HG02759 (cell line): ENCODE measurements around the gene PRAC2.
"Not testable (repeated sequence)": the region's sequence is repeated elsewhere in the genome, so short reads cannot be mapped to it uniquely, and the experiment has no call there.

Experiments
- ATAC-seq: cut with Tn5 transposase; IDR thresholded peaks from one replicate; pipeline ENCODE4 v1.9.1; 2021; ENCODE audit warnings: mild to moderate bottlenecking, moderate library complexity; ENCODE audit not compliant: unreplicated experiment

PRAC2 gene

DNA sequence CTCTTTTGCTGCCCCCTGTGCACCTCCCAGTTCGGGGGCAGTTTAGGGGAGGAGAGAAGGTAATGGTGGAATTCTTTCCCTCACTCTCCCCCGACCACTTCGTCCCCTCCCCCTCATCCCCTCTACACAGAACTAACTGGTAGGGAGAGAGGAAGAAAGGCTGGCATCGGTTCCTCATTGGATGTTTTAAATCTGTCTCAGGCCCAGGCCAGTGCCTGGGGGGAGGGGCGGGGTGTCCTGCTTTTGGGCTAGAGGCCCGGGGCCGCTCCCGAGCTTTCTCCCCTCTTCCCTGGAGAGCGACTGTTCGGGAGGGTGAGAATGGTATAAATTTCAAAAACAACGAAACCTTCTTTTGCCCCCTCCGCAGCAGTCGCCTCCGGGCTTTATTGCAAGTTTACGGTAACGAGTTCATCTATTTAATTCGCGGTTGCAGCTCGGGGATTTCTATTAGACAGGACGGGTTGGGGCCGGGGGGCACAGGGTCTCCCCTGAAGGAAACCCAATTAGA lies at the start of gene PRAC2:
PRAC2 (plus strand) TSS at position 271 of the 508 bp plus-strand sequence. CDS start 1,226 bp downstream, outside the sequence.
- ATAC-seq = no peak

GRCh38 chr17:48676963-48677558 lies 45.9 kb upstream of the PRAC2 start:
- no peak for ATAC-seq

- ATAC-seq = peak; percentile 71
These were observed 44.6 kb upstream of the PRAC2 start for GRCh38 chr17:48678141-48678971.

GRCh38 chr17:48679385-48680096 lies 43.4 kb upstream of the PRAC2 start:
- no peak for ATAC-seq

DNA sequence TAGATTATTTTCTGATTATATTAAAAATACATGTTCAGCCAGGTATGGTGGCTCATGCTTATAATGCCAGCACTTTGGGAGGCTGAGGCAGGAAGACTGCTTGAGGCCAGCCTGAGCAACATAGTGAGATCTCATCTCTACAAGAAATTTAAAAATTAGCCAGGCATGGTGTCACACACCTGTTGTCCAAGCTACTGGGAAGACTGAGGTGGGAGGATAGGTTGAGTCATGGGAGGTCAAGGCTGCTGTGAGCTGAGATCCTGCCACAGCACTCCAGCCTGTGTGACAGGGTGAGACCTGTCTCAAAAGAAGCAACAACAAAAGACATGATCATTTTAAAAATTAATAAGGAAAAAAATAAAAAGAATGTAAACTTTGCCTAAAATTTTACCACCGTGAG lies 41.4 kb upstream of the PRAC2 start:
- no peak for ATAC-seq

GRCh38 chr17:48690655-48691054 lies 32.3 kb upstream of the PRAC2 start:
- no peak for ATAC-seq

- ATAC-seq = no peak
These were observed 30.9 kb upstream of the PRAC2 start for GRCh38 chr17:48692049-48692448.

- no peak for ATAC-seq
These were observed 29.8 kb upstream of the PRAC2 start for GRCh38 chr17:48693178-48693577.

GRCh38 chr17:48701864-48702532 lies 21.0 kb upstream of the PRAC2 start:
- ATAC-seq = no peak

DNA sequence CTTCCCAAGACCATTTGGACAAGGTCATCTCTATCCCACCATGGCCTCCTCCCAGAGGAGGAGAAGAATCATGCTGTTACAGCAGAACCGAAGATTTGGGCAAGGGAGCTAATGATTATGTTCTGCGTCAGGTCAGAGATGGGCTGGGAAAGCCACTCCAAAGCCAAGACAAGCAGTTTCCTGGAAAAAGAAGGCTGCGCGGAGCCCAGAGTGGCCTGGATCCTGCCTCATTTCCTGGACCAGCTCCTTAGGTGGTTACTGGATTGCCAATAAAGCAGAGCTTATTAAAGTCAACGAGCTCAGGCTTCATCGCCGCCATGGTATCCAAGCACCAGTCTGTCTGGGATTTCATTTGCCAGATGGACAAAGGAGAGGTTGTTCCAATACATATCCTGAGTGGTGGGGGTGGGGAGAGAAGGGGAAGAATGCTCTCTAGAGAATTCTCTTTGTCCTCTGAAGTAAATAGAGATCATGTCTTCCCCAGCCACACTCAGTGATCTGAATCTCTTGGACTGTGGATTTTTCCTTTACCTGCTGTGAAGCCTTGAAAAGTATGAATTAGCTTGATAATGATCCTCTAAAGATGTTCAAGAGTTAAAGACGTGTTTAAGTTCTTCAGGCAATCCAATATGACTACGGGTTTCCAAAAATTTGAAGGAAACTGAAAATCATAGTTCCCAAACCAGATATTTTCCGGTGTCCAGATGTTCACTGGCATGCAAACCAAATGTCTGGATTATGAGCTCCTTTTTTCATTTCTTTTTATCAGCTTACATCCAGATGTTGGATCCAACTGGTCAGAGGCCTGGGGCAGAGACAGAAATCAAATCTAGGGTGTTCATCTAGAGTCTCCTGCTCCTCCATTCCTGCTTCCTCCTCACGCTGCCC lies 18.4 kb upstream of the PRAC2 start:
- no peak for ATAC-seq

DNA sequence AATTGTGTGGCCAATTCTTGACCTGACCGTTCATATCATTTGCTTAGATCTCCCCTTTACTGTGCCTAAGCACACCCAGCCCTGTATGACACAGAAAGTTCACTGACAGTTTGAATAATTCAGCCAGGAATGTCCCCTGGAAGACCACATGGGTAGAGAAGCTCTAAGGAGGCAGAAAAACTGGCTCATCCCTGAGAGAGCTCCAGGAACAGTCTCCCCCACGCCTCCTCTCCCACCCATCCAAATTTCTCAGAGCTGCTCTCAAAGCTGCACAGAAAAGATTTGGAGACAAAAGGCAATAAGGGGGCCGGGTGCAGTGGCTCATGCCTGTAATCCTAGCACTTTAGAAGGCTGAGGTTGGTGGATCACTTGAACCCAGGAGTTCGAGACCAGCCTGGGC lies 11.9 kb upstream of the PRAC2 start:
- no peak for ATAC-seq

- ATAC-seq = no peak
These were observed 7.2 kb upstream of the PRAC2 start for GRCh38 chr17:48715496-48716399.

GRCh38 chr17:48716549-48716948 lies 6.4 kb upstream of the PRAC2 start:
- ATAC-seq = not testable (repeated sequence)

- no peak for ATAC-seq
These were observed 5.4 kb upstream of the PRAC2 start for GRCh38 chr17:48717367-48718226.

DNA sequence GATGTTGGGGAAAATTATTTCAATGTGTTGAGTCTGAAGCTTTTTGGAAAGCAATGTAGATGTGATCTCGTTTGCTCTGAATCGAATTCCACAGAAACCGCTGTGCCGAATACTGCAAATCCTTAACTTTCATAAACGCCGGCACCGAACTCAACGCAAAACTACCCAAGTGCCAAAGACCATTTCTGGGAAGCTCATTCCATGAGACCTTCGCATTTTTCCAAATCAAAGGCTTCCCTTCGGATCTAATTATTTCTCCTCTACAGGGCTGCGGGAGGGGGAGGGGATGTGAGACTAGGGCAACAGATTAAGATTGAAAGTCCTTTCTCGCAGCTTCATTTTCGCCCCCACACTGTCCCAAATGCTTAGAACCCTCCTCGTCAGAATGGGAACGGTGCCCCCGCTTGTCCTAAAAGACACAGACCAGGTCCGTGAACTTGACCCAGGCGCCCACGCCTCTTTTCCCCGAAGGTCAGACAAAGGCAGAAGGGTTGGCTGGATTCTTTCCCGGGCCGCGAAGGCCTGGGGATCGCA lies 4.7 kb upstream of the PRAC2 start:
- ATAC-seq = no peak

- ATAC-seq = no peak
These were observed 4.0 kb upstream of the PRAC2 start for GRCh38 chr17:48718761-48719641.
